GM18907 (cell line): ENCODE measurements around the gene MAD1L1.
A peak's percentile ranks its signal among the peaks of the same experiment; 100 is the strongest.

Source experiments
- ATAC-seq: cut with Tn5 transposase; IDR thresholded peaks from one replicate; pipeline ENCODE4 v1.9.1; 2021; ENCODE audit warnings: mild to moderate bottlenecking, moderate library complexity; ENCODE audit not compliant: unreplicated experiment

The MAD1L1 gene

DNA sequence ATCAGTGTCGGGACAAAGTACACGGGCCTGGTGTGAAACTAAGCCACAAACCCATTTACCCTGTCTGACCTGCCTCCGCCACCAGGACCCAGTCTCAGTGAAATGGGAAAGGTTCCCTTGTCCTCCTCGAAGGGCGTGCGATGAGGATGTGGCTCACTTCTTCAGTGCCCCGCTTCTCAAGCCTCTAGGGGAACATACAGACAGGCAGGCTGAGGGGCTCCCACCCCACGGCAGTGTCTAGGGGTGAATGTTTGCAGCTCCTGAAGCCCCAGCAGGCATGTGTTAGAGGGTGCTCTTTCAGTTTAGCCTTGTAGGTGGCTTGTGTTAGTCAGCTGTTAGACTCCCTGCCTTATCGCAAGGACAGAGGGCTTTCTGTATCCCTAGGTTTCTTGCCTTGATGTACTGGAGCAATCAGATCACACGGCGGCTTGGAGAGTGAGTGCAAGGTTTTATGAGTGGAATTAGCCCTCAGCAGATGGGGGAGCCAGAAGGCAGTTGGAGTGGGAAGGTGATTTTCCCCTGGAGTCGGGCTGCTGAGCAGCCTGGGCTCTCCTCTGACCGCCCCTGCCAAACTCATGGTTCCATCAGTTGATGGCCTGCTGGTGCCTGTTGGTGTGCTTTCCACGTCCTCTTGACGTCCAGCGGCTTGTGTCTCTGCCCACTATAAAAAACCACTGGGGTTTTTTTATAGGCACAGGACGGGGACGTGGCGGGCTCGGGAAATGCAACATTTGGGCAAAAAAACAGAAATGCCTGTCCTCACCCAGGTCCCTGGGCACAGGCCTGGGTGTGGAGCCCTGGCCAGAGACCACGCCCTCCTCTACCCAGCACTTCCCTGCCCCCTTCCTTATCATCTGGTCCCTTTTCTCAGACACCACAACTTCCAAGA is 10.0 kb upstream of the MAD1L1 start:
- ATAC-seq = no peak

DNA sequence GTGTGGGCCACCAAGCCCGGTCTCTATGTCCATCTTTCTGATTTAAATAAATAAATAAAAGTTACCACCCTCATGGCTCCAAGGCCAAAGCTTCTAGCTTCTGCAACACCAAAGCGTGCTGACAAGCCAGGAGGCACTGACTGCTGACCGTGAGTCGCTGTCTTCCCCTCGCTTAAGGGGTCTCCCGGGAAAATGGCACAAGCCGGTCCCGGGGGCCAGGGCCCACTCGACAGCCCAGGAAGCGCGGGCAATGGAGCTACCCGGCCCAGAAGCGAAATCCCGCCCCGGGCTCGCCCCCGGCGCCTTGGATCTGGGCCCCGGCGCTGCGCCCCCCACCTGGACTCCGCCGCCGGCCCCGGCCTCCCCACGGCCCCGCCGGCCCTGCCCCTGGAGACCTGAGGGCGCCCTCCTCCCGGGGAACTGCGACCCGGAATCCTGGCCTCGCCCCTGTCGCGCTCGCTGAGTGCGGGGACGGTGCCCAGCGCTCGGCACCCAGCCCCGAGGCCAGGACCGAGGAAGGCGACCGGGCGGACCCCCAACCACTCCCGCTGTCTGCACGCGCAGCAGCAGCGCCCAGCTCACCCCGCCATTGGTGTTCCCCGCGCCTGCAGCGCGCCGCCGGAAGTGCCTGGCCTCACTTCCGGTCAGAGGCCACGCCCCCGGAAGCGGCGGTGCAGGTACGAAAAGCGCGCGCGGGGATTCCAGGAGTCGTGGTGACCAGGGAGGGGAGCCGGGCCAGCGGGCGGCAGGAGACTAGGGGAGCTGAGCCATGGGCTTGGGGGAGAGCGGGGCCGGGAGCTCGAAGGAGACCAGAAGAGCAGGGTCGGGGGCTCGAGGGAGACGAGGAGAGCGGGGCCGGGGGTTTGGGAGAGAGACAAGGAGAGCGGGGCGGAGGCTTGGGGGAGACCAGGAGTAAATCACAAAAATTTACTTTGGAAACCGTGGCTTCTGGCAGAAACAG is 9.1 kb upstream of the MAD1L1 start, which contains the start of the genes MRM2 and NUDT1:
MRM2 (minus strand) TSS at position 626 of the 961 bp plus-strand sequence; CDS start at position 590, 36 bp downstream.
NUDT1 (plus strand) TSS at position 647 of the 961 bp plus-strand sequence. CDS start 2,349 bp downstream, outside the sequence.
- ATAC-seq = peak; percentile 61

DNA sequence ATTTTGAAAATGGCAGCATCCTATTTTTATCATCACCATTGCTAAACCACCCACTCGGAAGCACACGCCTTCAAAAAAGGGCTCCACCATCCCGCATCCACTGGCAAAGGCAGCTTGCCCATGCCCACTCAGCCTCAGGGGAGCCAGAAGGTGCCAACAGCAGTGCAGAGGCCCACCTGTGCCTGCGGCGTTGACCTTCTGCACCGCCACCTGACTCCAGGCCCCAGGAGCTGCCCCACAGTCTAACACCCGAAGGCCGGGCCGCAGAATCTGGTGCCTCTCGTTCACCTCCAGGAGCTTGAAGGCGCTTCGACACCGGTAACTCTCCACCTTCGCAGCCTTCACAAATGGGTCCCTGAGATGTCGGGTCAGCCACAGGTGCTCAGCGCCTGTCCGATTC is 6.5 kb upstream of the MAD1L1 start:
- ATAC-seq = no peak

DNA sequence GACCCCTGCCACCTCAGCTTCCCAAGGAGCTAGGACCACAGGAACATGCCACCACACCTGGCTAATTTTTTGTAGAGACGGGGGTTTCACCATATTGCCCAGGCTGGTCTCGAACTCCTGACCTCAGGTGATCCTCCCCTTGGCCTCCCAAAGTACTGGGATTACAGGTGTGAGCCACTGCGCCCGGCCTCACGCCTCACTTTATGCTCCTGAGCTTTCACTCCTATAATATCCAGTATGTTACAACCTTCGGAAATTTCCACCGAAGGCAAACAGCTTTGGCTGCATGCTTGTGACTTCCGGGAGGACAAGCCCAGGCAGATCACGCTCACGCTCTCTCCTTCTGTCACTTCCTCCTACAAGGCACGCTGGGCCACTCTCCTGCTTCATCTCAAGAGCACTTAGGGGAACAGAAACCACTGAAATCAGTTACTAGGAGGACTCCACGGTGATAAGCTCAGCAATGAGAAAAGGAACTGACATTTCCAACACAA is 4.4 kb upstream of the MAD1L1 start:
- ATAC-seq = peak; percentile 61

DNA sequence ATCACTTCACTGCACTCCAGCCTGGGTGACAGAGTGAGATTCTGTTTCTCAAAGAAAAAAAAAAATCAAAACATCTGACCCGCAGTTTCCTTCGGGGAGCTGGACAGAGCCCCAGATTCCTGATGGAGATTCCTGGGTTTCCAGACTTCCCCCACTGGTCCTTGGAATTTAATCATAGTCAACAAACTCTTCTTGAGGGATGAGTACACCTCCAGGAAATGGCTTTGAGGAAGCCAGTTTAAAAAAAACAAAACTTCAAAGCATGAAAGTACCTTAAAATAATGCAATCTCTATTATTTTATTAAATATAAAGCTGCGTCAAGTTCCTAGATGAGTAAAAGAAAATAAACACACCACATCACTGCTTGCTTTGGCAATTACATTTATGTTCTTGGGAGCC is 1.2 kb upstream of the MAD1L1 start:
- ATAC-seq = no peak

DNA sequence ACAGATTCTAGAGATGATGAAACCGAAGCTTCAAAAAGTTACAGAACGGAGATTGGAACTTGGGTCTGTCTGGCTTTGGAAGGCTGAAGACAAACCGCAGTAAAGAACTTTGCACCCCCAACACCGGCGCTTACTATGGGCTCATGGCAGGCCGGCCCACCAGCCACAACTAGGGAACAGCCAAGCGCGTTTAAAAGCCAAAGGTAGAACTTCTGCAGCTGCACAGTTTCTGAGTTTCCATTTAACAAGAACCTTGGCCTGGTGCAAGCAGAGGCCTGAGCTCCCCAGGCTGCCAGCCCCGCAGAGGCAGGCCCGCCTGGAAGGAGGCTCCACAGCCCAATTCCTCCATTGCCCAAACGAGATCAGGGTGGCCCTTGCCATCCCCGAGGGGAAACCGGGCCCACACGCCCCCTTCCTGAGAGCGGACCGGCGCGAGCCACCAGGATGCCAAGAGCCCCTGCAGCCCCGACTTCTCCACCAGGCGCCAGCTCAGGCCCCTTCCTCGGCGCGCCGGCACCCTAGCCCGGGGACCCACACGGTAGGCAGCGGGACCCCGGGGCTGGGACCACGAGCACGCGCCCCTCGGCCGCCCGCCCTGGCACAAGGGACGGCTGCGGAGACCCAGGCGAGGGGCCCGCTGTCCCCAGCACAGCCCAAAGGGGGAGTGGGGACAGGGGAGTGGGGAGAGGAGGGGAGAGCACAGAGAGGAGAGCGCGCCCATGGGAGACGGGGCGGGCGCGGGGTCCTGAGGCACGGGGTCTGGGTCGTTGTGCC is 566 bp downstream of the MAD1L1 start:
- ATAC-seq = peak; percentile 47

DNA sequence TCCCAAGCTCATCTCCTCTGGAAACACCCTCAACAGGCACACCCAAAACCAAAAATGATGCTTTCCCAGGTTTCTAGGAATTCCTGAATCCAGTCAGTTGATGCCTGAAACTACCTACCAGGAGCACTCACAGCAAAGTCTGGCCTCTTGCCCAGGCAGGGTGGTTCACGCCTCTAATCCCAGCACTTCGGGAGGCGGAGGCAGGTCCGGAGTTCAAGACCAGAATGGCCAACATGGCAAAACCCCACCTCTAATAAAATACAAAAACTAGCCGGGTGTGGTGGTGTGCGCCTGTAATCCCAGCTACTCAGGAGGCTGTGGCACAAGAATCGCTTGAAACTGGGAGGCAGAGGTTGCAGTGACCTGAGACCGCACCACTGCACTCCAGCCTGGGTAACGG is 1.9 kb downstream of the MAD1L1 start:
- no peak for ATAC-seq

DNA sequence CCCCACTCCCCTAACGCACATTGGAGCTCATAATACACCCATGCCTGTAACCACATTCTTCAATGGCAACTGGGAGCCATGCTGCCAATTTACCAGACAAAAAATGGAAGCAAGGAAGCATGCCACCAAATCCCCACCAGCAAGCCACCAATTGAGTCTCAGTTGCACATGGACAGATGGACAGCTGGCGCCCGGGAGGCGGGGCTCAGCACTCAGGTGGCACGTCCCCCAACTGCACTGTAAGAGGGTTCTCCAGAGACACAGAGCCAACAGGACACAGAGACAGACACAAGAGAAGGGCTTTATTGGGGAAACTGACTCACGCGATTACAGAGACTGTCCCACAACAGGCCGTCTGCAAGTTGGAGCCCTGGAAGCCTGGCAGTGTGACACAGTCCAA is 2.5 kb downstream of the MAD1L1 start:
- ATAC-seq = no peak

DNA sequence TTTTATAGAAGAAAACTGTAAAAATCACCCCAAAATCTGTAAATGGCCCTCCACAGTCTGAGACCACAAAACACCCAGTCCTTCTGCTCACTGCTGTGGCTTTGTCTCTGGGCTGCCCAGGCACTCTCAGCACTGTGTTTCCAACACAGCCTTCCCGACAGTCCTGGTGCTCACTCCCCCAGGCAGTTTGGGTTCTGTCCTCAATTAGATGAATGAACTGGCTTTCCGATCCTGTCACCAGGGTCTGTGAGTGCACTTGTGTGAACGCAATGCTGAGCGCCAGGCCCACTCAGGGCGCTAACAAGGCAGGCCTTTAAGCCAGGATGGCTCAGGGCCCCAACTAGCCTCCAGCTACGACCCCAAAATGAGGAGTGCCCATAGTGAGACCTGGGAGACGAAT is 3.3 kb downstream of the MAD1L1 start:
- ATAC-seq = no peak

DNA sequence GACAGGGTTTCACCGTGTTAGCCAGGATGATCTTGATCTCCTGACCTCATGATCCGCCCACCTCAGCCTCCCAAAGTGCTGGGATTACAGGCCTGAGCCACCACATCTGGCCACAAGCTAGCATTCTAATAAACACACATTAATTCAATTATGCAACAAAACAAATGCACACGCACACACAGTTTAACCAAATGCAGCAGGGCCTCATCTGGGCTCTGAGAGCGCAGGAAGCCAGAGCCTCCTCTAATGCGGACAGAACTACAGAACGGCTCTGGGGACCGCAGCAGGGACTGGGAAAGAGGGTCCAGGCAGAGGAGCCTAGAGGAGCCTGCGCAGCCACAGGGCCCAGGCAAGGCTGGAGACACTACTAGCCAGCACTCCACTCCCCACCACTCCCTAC is 3.8 kb downstream of the MAD1L1 start:
- ATAC-seq = no peak

DNA sequence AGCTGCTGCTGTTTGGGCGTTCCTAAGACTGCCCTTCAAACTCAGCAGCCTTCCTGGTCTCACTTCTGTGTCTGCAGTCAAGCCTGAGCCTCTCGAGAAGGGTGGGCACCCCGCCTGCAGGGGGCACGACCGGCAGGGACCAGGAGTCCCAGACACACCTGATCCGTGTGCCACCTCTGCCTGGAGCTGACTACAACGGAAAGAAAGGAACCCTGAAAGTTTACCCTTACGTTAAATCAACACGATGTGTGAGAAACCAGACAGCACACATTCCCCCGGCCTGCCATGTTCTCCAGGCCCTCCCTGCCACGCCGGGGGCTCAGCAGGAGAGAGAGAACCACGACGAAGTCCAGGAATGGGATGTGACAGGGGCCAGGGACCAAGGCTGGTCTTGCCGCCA is 5.0 kb downstream of the MAD1L1 start:
- ATAC-seq = no peak

DNA sequence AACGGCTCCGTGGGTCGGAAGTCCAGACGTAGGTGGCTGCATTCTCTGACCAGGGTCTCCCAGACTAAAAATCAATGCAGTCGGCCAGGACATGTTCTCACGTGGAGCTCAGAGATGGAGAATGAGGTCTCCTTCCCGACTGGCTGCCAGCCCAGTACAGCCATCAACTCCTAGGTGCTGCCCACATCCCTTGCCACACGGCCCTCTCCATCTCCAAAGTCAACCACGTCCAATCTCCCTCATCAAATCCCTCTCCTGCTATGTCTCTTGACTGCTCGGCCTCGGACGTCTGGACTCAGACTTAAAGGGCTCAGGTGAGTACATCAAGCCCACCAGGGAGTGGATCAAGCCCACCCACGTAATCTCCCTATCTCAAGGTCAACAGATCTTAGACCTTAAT is 6.9 kb downstream of the MAD1L1 start:
- ATAC-seq = no peak

DNA sequence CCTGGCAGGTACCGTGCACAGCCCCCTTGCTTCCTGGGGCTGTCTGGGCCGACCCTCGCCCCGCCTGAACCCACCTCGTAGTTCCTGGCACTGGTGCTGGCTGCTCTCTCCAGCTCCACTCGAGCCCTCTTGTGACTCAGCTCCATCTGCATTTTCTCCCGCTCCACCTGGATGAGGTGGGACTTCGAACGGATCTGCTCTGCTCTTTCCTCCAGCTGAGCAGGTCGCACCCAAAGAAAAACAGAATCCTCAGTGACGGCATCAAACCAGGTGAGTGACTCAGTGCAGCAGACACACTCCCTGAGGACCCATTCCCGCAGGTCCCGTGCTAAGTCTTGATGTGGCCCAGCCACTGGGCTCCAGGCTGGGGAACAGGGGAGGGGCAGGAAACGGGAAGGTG is 7.4 kb downstream of the MAD1L1 start:
- ATAC-seq = no peak

DNA sequence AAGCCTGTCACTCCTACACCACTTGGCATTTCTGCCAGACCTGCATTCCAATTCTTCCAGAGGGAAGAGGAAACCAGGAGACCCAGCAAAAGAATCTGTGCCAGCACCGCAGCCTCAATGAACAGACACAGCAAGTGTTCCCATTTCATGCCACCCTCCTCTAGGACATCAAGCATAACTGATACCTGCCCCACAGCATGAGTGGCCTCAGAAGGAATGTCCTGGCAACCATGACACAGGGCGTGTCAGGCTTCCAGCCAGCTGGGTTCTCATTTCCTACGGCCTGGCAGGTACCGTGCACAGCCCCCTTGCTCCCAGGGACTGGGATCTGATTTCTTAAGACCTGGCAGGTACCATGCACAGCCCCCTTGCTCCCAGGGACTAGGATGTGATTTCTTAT is 7.8 kb downstream of the MAD1L1 start:
- no peak for ATAC-seq

DNA sequence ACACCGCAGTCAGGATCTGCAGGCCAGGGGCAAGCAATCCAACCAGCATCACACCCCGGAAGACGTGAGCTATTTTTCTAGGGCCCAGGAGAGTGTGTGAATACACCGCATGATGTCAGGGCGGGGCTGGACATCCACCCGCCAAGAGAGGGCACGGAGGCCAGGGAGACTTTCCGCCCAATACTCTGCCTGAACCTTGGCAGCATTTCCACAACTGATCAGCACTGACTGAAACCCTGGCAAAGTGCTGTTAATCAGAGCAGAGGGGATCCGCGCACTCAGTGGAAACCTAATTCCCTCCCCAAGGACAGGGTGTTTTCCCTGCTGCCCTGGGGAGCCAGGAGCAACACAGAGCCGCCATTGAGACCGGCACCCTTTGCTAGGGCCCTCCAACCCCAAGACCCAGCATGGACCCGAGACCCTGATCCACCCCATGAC is 8.2 kb downstream of the MAD1L1 start:
- ATAC-seq = no peak

DNA sequence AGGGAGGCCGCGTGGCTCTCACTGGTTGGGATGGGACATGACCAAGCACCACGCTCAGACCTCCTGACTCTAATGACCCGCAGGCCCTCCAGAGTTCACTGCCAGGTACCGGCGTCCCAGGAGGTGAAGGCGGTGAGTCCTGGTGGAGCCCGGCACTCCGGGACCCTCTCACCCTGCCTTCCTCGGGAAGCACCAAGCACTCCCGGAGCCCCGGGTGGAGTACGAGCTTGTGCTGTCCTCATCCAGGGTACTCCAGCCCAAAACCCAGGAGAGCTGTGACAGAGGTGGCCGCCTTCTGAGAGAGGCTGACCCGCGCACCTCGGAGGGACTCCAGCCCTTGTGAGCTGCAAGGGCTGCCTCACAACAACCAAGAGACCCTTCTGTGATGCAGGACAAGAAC is 9.4 kb downstream of the MAD1L1 start:
- no peak for ATAC-seq

DNA sequence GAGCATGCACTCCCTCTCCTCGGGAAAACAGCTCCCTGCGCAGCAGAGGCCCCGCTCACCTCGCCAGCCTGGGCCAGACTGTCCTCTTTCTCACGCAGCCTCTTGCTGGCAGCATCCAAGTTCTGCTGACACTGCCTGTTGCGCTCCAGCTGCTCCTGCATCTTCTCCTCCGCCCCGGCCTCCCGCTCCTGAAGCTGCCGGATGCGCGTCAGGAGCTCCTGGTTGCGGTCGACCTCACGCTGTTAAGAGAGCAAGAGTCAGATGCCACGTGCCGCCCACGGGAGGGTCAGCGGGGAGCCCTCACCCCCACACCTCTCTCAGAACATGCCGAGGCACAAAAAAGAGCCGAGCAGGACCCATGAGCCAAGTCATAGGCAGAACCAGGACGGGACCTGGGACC is 10.2 kb downstream of the MAD1L1 start:
- no peak for ATAC-seq

DNA sequence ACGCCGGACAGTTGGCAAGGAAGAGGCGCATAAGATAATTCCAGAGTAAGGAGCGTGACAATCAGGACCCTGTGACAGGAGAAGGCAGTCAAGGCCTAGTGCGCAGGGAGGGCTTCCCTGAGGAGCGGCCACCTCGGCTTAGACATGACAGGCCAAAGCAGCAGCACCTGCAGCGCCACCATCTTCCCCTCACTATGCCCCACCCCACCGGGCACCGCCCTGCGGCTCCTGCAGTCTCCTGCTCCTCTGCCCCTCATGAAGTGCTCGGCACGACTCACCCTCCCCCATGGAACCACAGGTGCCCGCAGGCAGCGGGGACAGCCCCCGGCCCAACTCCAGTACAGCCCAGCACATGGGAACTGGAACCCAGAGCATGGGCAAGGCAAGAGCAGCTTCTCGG is 11.8 kb downstream of the MAD1L1 start:
- ATAC-seq = no peak

DNA sequence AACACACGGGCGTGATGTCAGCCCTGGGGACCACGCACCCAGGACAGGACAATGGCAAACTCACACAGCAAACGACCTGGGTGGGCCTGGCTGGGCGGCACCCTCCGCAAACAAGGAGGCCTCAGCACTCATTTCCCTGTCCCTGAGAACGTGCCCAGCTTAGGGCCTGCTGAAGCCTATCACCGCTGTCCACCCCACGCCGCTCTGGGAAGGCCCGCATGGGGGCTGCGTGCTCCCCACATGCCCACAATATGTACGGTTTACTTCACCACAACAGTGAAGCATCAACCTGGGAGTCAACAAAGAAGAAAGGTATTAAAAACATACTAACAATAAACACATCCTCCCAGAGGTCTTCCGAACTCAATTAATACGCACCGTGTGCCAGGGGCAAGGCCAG is 12.2 kb downstream of the MAD1L1 start:
- no peak for ATAC-seq

DNA sequence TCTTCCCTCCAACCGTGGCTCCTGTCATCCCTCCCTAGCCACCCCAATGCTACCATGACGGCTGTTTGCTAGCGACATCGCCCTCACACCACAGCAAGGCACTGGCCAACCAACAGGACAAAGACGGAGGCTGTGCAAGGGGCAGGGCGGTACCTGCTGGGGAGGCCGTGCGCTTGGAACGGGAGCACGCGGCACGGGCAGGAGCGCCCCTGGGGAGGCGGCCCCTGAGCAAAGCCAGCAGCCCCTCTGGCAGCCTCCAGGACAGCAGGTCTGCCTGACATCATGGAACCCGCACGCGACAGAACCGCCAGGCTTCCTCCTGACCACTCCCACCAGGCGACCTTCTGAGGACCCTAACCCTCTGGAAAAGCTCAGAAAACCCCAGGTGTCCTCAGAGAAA is 12.7 kb downstream of the MAD1L1 start:
- ATAC-seq = no peak

DNA sequence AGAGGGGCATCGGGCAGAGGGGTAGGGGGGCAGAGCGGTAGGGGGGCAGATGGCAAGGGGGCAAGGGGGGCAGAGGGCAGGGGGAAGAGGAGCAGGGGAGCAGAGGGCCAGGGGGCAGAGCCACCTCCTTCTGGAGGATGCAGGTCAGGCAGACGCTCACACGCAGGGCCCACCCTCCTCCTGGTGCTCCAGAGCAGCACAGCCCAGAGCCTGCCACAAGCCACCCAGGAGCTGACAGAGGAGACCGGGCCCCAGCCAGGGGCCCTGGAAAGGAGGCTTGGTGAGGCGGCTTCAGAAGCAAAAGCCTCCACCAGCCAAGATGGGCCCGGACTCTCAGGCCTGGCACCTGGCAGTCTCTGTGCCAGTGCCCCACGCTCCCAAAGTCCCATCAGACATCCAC is 13.1 kb downstream of the MAD1L1 start:
- no peak for ATAC-seq
